ENCODE results near the gene PPP1R14C. TPM values are rescaled to one million over a fixed set of nuclear protein-coding genes. Genes with fewer than 3 reads are reported as not detected.

PPP1R14C gene, protein sequence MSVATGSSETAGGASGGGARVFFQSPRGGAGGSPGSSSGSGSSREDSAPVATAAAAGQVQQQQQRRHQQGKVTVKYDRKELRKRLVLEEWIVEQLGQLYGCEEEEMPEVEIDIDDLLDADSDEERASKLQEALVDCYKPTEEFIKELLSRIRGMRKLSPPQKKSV
- 0.67 to 0.83 TPM (median 0.79 TPM) in 5 replicates for total RNA-seq (2022; extraction: Qiagen RNA extraction; ENCODE audit: low read depth)

GRCh38 chr6:150142670-150143515 lies at the start of gene PPP1R14C:
Gene PPP1R14C (plus strand): TSS chr6:150143044. CDS start chr6:150143193, 149 bp downstream.

Other genes starting within 250 kb of the PPP1R14C start
- 1.9 to 3.0 TPM (median 2.6 TPM) in 5 replicates for gene RAET1E, start 244.9 kb upstream of the PPP1R14C start, total RNA-seq (2022; extraction: Qiagen RNA extraction; ENCODE audit: low read depth)
- gene RAET1G, start 219.9 kb upstream of the PPP1R14C start, total RNA-seq (2022; extraction: Qiagen RNA extraction; ENCODE audit: low read depth) = 7.2 to 12.5 TPM (median 10.7 TPM) in 5 replicates
- gene ULBP2, start 201.0 kb upstream of the PPP1R14C start, total RNA-seq (2022; extraction: Qiagen RNA extraction; ENCODE audit: low read depth) = 2.9 to 3.9 TPM (median 3.7 TPM) in 5 replicates
- gene ULBP1, start 179.1 kb upstream of the PPP1R14C start, total RNA-seq (2022; extraction: Qiagen RNA extraction; ENCODE audit: low read depth) = 0.73 to 1.2 TPM (median 0.97 TPM) in 5 replicates
- 0.18 to 0.49 TPM (median 0.27 TPM) in 5 replicates for gene RAET1L, start 117.5 kb upstream of the PPP1R14C start, total RNA-seq (2022; extraction: Qiagen RNA extraction; ENCODE audit: low read depth)
- gene ULBP3, start 73.9 kb upstream of the PPP1R14C start, total RNA-seq (2022; extraction: Qiagen RNA extraction; ENCODE audit: low read depth) = 3.6 to 4.0 TPM (median 3.7 TPM) in 5 replicates
- 0.01 to 0.09 TPM in 2 of 5 replicates, not detected in the others for gene IYD, start 226.0 kb downstream of the PPP1R14C start, total RNA-seq (2022; extraction: Qiagen RNA extraction; ENCODE audit: low read depth)